SU-DHL-6 (cell line): ENCODE data around the gene MED8.

ENCODE experiments used
- CTCF ChIP-seq: fragments of 200-600 bp; sonication (generic); IDR thresholded peaks from one replicate; pipeline ENCODE4 v1.5.1; 2017; ENCODE audit warnings: antibody characterized with exemption, mild to moderate bottlenecking, low read length, moderate library complexity; ENCODE audit not compliant: insufficient read depth, poor library complexity, severe bottlenecking
- EZH2phosphoT487 ChIP-seq: fragments of 200-600 bp; sonication (generic), shearing (Covaris generic); conservative IDR thresholded peaks from 2 replicates; pipeline ENCODE4 v1.6.1; 2018; ENCODE audit warnings: mild to moderate bottlenecking, antibody characterized with exemption, low read length, moderate library complexity, mixed read lengths

DNA sequence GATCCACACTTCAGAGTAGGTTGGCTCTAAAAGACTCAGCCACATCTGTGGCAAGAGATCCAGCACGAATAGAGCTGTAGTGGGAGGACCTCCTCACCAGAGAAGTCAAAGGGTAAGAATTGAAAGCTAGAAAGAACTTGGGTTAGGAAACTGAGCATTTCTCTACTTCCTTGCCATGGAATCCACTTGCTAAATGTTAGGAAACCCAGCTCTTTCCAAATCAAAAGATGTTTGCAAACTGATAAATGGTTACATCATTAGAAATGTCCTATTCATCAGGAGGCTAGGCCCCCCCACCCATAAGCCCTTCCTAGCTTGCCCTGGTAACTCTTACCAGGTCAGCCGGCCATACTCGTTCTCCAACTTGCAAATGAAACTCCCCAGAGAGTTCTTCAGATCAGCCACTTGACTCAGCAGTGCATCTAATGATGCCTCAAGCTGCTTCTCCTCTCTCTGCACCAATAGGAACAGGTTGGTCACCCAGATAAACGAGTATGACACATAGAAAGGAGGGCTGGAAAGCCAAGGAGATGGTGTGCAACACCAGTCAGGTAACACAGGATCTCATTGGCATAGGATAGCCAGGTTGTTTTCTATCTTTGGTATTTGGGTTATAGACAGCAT lies 1.5 kb downstream of the MED8 start:
- TF ChIP-seq CTCF: no peak
- no peak for TF ChIP-seq EZH2phosphoT487
